ENCODE data around the gene RGS10. TPM values are rescaled to one million over a fixed set of nuclear protein-coding genes. Genes with fewer than 3 reads are reported as not detected.

The RGS10 gene
- polyA plus RNA-seq, 4 donors: 32.7 to 39.4 (median 36.2) TPM

DNA sequence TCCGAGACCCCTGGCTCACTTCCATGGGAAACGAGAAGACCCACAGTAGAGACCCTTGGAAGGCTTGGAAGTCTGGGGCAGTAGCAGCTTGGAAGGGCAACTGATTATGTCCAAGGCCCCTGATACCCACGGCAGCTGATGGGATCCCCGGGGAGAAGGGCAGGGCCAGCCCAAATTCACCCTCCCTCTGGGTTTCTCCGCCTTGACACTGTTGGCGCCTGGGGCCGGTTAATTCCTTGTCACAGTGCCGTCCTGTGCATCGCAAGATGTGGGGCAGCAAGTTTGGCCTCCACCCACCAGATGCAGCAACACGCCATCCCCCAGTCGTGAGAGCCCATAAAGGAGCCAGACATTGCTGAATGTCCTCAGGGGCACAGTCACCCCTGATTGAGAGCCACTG is 89.2 kb downstream of the RGS10 start:
- no peak for DNase-seq (ENCODE audit: low read depth in 4 of 4, low spot score in 3 of 4)

- DNase-seq (ENCODE audit: low read depth in 4 of 4, low spot score in 3 of 4): no peak
Observed at GRCh38 chr10:119452396-119452795, 90.1 kb downstream of the RGS10 start.

- DNase-seq (ENCODE audit: low read depth in 4 of 4, low spot score in 3 of 4): no peak
Observed at GRCh38 chr10:119451300-119451896, 91.1 kb downstream of the RGS10 start.

DNA sequence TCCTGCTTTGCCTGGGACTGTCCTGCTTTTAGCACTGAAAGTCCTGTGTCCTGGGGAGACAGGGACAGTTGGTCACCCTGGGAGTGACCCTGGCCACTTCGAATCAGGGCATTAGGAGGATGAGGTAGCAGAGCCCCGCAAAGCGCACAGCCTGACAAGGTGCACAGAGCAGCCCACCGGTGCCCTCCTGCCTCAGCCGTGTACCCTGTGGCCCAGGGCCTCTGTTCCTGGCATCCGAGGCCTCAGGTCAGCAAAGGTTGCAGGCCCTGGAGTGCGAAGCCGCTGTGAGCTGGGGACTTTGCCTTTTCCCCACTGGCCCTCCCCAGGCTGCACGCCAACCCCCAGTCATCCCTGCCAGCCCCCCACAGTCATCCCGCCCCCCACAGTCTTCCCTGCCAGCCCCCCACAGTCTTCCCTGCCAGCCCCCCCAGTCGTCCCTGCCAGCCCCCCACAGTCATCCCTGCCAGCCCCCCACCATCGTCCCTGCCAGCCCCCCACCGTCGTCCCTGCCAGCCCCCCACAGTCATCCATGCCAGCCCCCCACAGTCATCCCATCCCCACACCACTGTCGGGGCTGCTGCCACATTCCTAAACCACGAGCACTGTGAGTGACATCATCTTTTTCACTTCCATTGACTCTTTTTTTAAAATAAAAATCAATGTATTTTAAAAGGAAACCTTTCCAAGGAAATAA is 91.8 kb downstream of the RGS10 start:
- no peak for DNase-seq (ENCODE audit: low read depth in 4 of 4, low spot score in 3 of 4)

Other genes with a start within 250 kb of the RGS10 start
- 100 to 1,000 TPM; 166 to 201 (median 168) TPM for gene TIAL1, start 54.2 kb upstream of the RGS10 start, polyA plus RNA-seq (ENCODE audit: insufficient read length in 4 of 4)
- gene BAG3, start 108.7 kb upstream of the RGS10 start, polyA plus RNA-seq (ENCODE audit: insufficient read length in 4 of 4): 10 to 100 TPM; 22.5 to 31.1 (median 28.2) TPM
- 10 to 100 TPM; 54.4 to 70.9 (median 59.3) TPM for gene INPP5F, start 183.3 kb upstream of the RGS10 start, polyA plus RNA-seq (ENCODE audit: insufficient read length in 4 of 4)

All from left renal pelvis (tissue), 4 donors.